Astrocyte (in vitro differentiated cells and primary cell): Measurements from ENCODE around the gene KLF11. TPM values are rescaled to one million over a fixed set of nuclear protein-coding genes. Genes with fewer than 3 reads are reported as not detected.

ENCODE experiments used
- DNase-seq: peaks from one replicate; pipeline ENCODE4 v3.0.0-alpha.2; 2010; ENCODE audit warnings: low read depth
- FAIRE-seq: peaks from 2 replicates; lab custom pipeline; 2011; peaks lifted over from hg19 to GRCh38; lab: Jason Lieb, UNC
- H2AFZ ChIP-seq: 2 replicates; pipeline ENCODE4 v1.6.0; 2012; ENCODE audit warnings: low read depth, low read length, inconsistent platforms
- H3K27ac ChIP-seq: 2 replicates; pipeline ENCODE4 v1.5.1; 2011; ENCODE audit warnings: low read depth, low read length, inconsistent platforms
- H3K27me3 ChIP-seq: 2 replicates; pipeline ENCODE4 v1.6.0; 2011; ENCODE audit warnings: low read length, inconsistent platforms; ENCODE audit not compliant: insufficient read depth
- H3K36me3 ChIP-seq: 2 replicates; pipeline ENCODE4 v1.5.1; 2011; ENCODE audit warnings: low read length, inconsistent platforms; ENCODE audit not compliant: insufficient read depth
- H3K4me1 ChIP-seq: 2 replicates; pipeline ENCODE4 v1.5.1; 2011; ENCODE audit warnings: low read length, inconsistent platforms; ENCODE audit not compliant: insufficient read depth
- H3K4me2 ChIP-seq: 2 replicates; pipeline ENCODE4 v1.6.0; 2012; ENCODE audit warnings: low read length, inconsistent platforms
- H3K4me3 ChIP-seq: 2 replicates; pipeline ENCODE4 v1.5.1; 2011; ENCODE audit warnings: low read depth, mild to moderate bottlenecking, low read length, inconsistent platforms; ENCODE audit not compliant: insufficient read depth
- H3K79me2 ChIP-seq: 2 replicates; pipeline ENCODE4 v1.6.0; 2012; ENCODE audit warnings: mild to moderate bottlenecking, low read length, inconsistent platforms; ENCODE audit not compliant: insufficient read depth
- H3K9ac ChIP-seq: 2 replicates; pipeline ENCODE4 v1.6.0; 2012; ENCODE audit warnings: mild to moderate bottlenecking, low read length, inconsistent platforms
- H3K9me3 ChIP-seq: 2 replicates; pipeline ENCODE4 v1.5.1; 2012; ENCODE audit warnings: low read depth, mild to moderate bottlenecking, low read length, inconsistent platforms; ENCODE audit not compliant: insufficient read depth
- H4K20me1 ChIP-seq: 2 replicates; pipeline ENCODE4 v1.6.0; 2012; ENCODE audit warnings: low read length, inconsistent platforms; ENCODE audit not compliant: insufficient read depth
- H3K27ac Mint-ChIP-seq: one replicate; pipeline ENCODE4 v1.8.0; 2021; ENCODE audit warnings: mild to moderate bottlenecking, mixed read lengths; ENCODE audit not compliant: unreplicated experiment
- H3K27me3 Mint-ChIP-seq: one replicate; pipeline ENCODE4 v1.8.0; 2021; ENCODE audit warnings: low read depth, mixed read lengths; ENCODE audit not compliant: unreplicated experiment
- H3K36me3 Mint-ChIP-seq: one replicate; pipeline ENCODE4 v1.8.0; 2021; ENCODE audit warnings: low read depth, mixed read lengths; ENCODE audit not compliant: unreplicated experiment
- H3K4me1 Mint-ChIP-seq: one replicate; pipeline ENCODE4 v1.8.0; 2021; ENCODE audit warnings: low read depth, mixed read lengths; ENCODE audit not compliant: unreplicated experiment
- H3K4me3 Mint-ChIP-seq: one replicate; pipeline ENCODE4 v1.8.0; 2021; ENCODE audit warnings: mild to moderate bottlenecking, moderate library complexity, mixed read lengths; ENCODE audit not compliant: unreplicated experiment
- H3K9me3 Mint-ChIP-seq: one replicate; pipeline ENCODE4 v1.8.0; 2021; ENCODE audit warnings: mild to moderate bottlenecking, mixed read lengths; ENCODE audit not compliant: unreplicated experiment
- EZH2 ChIP-seq: IDR thresholded peaks from 2 replicates; pipeline ENCODE4 v1.6.1; 2012; ENCODE audit warnings: mild to moderate bottlenecking, low read length, inconsistent platforms; ENCODE audit not compliant: insufficient read depth
- total RNA-seq: library from RNA; stranded (reverse); gene quantifications from 2 replicates; pipeline ENCODE4 v1.2.1, GENCODE V29; 2021
- TF ChIP-seq, protein P1 (sequence below): IDR thresholded peaks from 2 replicates; pipeline ENCODE4 v1.5.1; 2011; ENCODE audit warnings: low read depth, mild to moderate bottlenecking, inconsistent platforms, low read length, moderate library complexity; ENCODE audit not compliant: insufficient read depth

Gene KLF11
- total RNA-seq, 1 donor from 2014 or later = 9.8 TPM

DNA sequence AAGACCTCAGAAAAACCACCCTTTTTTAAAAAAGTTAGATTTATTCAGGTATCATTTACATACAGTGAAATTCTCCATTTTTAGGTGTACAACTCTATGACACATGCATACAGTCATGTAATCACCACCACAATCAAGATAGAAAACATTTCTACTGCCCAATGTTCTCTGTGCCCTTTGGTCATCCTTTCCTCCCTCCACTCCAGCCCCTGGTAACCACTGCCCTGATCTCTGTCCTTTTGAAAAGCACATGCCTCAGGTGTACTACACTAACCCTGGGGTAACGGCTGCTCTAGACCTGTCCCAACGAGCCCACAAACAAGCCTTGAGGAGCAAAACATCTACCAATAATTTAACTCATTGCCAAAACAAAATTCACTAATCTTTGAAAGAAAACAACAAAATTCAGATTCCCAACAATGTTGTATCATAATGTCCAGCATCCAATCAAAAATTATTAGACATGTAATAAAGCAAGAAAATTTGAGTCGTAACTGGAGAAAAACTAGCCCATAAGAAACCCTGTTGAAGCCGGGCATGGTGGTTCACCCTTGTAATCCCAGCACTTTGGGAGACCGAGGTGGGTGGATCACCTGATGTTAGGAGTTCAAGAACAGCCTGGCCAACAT is 25.9 kb upstream of the KLF11 start:
- no peak overlapping the region for H2AFZ ChIP-seq
- Mint-ChIP-seq H3K27ac (no peak overlapping the region), H3K4me1 (no peaks in the 10 kb centered on the region), H3K36me3 (no peaks in the 10 kb centered on the region), H3K9me3 (peaks cover 15% of the 10 kb centered on the region), H3K4me3 (no peak overlapping the region), H3K27me3 (peaks cover 20% of the 10 kb centered on the region)
- no peaks in the 10 kb centered on the region for H3K36me3 ChIP-seq
- TF ChIP-seq EZH2 = no peak
- TF ChIP-seq, protein P1, sequence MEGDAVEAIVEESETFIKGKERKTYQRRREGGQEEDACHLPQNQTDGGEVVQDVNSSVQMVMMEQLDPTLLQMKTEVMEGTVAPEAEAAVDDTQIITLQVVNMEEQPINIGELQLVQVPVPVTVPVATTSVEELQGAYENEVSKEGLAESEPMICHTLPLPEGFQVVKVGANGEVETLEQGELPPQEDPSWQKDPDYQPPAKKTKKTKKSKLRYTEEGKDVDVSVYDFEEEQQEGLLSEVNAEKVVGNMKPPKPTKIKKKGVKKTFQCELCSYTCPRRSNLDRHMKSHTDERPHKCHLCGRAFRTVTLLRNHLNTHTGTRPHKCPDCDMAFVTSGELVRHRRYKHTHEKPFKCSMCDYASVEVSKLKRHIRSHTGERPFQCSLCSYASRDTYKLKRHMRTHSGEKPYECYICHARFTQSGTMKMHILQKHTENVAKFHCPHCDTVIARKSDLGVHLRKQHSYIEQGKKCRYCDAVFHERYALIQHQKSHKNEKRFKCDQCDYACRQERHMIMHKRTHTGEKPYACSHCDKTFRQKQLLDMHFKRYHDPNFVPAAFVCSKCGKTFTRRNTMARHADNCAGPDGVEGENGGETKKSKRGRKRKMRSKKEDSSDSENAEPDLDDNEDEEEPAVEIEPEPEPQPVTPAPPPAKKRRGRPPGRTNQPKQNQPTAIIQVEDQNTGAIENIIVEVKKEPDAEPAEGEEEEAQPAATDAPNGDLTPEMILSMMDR = no peak
- H3K79me2 ChIP-seq = no peaks in the 10 kb centered on the region
- H3K9me3 ChIP-seq = peaks cover 2% of the 10 kb centered on the region
- no peak overlapping the region for H3K9ac ChIP-seq
- no peak overlapping the region for H3K4me3 ChIP-seq
- FAIRE-seq = no peak
- H3K27me3 ChIP-seq = peaks cover 11% of the 10 kb centered on the region
- H3K27ac ChIP-seq = no peak overlapping the region
- DNase-seq = no peak
- no peaks in the 10 kb centered on the region for H4K20me1 ChIP-seq
- no peaks in the 10 kb centered on the region for H3K4me1 ChIP-seq
- no peak overlapping the region for H3K4me2 ChIP-seq

DNA sequence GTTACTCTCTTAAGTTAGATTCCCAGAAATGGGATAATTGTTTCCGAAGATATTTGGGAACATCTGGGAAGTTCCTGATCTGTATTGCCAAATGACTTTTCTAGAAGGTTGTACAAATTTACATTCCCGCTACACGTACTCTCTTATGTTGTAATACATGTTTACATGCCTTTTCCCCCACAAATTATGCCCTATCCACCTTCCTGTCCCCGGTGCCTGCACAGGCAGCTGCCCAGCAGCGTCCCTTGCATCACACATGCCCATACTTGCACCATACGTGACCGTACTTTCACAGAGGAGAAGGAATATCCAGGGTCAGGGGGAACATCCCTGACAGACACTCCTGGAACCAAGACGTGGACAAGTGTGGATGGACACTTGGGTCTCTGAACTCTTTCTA is 24.2 kb upstream of the KLF11 start:
- Histone ChIP-seq H4K20me1 (no peaks in the 10 kb centered on the region), H3K27me3 (peaks cover 16% of the 10 kb centered on the region), H3K4me3 (no peak overlapping the region), H3K4me1 (no peaks in the 10 kb centered on the region), H3K36me3 (no peaks in the 10 kb centered on the region), H3K79me2 (no peaks in the 10 kb centered on the region), H3K9me3 (peaks cover 2% of the 10 kb centered on the region), H2AFZ (no peak overlapping the region), H3K27ac (no peak overlapping the region), H3K4me2 (no peak overlapping the region), H3K9ac (no peak overlapping the region)
- Mint-ChIP-seq H3K27me3 (peaks cover 29% of the 10 kb centered on the region), H3K9me3 (peaks cover 15% of the 10 kb centered on the region), H3K4me3 (no peak overlapping the region), H3K36me3 (no peaks in the 10 kb centered on the region), H3K4me1 (no peaks in the 10 kb centered on the region), H3K27ac (no peak overlapping the region)
- DNase-seq (no peak), FAIRE-seq (no peak)
- TF ChIP-seq EZH2 = no peak
- TF ChIP-seq, protein P1 = no peak
